ENCODE results near the gene ENSA.
A peak's percentile ranks its signal among the peaks of the same experiment; 100 is the strongest.
"Not testable (repeated sequence)": the region's sequence is repeated elsewhere in the genome, so short reads cannot be mapped to it uniquely, and the experiment has no call there.

The ENSA gene

DNA sequence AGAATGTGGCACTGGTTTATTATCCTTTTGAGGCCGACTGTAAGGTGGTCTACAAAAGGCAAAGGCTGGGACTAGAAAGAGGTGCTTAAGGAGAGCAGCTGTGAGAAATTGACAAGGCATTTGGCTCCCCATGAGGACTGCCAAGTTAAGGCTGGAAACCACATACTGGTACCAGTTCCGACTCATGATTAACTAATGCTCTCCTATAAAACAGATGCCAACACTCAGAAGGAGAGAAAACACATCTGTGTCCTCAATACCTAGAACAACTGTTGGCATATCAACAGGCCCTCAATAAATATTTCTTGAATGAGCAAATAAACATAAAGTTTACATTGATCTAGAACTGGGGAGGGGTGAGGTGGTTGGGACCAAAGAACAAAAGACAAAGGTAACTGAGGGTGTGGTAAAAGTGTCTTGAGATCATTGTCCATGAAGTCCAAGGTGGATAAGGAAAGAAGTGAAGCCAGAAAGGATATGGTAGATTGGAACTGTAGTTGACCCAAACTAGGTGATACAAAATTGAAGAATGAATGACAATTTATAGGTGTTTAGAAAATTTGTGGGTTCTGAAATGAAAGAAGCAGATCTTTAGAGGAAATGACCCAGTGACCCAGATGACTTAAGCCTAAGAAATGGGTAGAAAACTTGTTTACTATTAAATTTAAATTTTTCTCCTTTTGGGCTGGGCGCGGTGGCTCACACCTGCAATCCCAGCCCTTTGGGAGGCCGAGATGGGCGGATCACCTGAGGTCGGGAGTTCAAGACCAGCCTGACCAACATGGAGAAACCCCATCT lies 33.1 kb downstream of the ENSA start:
- intact Hi-C loops (cut with DNase I): no loop called here

DNA sequence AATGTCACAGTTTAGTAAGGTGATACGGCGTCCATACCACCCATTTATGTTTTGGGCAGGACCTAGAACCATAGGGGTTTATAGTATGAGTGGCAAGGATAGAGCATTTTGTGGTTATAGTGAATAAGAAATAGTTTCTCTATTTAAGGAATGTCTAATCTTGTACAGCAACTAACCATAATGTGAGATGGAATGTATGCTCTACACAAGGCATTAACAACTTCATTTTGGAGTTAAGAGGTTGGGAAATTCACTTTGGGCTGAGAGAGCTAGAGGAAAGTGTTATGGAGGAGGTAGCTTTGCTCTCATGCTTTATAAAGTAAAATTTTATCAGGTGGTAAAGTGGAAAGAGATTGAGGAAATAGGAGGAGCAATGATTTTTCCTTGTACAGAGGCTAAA lies 47.0 kb downstream of the ENSA start:
- intact Hi-C loops (cut with DNase I): no loop called here
- no peak for DNase-seq

More for the DNA sequence above, 33.1 kb downstream of the ENSA start:
- DNase-seq: peak in 1 of 10 donors; percentile 8

DNA sequence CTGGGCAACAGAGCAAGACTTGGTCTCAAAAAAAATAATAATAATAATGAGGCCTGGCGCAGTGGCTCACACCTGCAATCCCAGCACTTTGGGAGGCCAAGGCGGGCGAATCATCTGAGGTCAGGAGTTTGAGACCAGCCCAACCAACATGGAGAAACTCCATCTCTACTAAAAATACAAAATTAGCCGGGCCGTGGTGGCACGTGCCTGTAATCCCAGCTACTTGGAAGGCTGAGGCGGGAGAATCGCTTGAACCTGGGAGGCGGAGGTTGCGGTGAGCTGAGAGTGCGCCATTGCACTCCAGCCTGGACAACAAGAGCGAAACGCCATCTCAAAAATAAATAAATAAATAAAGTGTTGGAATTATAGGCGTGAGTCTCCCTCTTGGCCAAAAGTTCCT lies 47.5 kb downstream of the ENSA start:
- peak in 1 of 10 donors; percentile 46 for DNase-seq
- intact Hi-C loops (cut with DNase I): not testable (repeated sequence)

DNA sequence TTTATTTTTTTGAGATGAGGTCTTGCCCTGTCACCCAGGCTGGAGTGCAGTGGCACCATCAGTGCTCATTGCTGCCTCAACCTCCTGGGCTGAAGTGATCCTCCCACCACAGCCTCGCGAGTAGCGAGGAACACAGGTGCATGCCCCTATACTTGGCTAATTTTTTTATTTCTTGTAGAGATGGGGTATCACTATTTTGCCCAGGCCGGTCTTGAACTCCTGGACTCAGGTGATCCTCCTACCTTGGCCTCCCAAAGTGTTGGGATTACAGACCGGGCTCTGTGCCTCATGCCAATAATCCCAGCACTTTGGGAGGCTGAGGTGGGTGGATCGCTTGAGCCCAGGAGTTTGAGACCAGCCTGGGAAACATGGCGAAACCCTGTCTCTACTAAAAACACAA lies 48.0 kb downstream of the ENSA start:
- intact Hi-C loops (cut with DNase I): not testable (repeated sequence)

DNA sequence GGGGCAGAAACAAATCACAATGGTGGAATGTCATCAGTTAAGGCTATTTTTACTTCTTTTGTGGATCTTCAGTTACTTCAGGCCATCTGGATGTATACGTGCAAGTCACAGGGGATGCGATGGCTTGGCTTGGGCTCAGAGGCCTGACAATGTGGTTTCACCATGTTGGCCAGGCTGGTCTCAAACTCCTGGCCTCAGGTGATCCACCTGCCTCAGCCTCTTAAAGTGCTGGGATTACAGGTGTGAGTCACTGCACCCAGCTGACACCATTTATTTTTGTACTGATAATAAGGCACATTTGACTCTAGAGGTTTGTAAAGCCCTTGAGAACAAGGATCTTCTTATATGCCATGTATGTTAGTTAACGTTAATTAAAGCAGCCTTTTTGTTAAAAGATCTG lies 48.4 kb downstream of the ENSA start:
- DNase-seq; intact Hi-C loops (cut with DNase I): not testable (repeated sequence)

More for the DNA sequence above, 48.0 kb downstream of the ENSA start:
- DNase-seq: peak in 1 of 10 donors; percentile 21

DNA sequence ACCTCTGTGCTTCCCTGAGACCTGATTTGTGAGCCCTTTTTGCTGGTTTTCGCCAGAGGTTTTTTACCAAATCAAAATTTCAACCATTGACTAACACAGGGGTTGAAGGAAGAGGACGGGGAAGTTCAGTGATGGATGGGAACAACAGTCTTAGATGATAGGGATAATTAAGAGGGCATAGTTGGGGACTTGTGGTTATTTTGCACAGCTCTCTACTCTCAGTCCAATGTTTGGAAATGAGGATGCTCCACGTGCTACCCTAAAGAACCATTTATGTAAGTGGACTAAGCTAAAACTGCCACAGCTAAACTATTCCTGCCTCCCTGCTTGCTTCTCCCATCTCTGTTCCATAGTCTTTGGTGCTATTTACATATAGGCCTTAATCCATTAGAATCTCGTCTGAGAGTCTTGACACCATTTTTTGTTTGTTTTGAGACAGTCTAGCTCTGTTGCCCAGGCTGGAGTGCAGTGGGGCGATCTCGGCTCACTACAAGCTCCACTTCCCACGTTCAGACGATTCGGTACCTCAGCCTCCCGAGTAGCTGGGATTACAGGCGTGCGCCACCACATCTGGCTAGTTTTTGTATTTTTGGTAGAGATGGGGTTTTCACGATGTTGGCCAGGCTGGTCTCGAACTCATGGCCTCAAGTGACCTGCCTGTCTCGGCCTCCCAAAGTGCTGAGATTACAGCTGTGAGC lies 49.3 kb downstream of the ENSA start:
- intact Hi-C loops (cut with DNase I): loop anchor here (2.0 kb wide), 1 partner anchor 49 kb away; the partner anchor contains the start of gene ENSA
- DNase-seq: peak in 1 of 10 donors; percentile 41

DNA sequence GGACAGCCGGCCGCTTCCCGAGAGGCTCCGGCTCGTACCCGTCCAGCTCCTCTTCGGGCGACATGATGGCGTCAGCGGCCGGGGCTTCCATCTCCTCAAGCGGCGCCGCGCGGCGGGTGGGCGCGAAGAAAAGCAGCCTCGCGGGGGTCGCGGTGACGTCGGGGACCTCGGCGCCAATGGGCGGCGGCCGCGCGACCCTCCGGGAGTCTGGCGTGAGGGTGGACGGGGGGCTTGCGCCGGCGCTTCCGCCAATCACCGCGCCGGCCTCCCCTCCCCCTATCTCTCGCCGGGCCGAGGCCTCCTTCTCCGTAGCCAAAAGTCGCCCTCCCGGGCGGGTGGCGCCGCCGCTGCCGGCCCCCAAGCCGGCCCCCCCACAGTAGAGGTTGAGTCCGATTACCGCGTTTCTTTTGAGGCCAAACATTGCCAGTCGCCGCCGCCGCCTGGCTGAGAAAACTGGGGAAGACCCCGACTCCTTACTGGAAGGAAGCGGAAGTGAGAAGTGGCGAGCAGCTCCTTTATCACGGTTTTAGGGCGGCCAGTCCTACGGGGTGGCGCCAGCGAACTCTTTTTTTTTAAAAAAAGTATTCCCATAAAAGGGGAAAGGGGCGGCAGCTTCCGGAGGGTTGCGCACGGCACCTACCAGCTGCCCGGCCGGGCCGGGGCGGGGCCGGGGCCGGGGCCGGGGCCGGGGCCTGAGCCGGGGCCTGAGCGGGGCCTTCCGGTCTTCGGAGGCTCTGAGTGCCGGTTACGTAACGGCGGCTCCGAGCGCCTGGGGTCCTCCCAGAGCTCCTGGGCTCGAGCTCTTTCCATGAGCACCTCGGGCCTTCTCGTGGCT lies 50.1 kb downstream of the ENSA start, which contains the start of gene MCL1:
Gene MCL1, minus strand, starts transcription at position 501 of the 835 bp plus-strand sequence. Its CDS starts 80 bp downstream, at position 421.
- DNase-seq: peak; percentile 80 to 98 (median 86)
- intact Hi-C loops (cut with DNase I): loop anchor here (2.0 kb wide), 1 partner anchor 49 kb away; the partner anchor contains the start of gene ENSA

DNA sequence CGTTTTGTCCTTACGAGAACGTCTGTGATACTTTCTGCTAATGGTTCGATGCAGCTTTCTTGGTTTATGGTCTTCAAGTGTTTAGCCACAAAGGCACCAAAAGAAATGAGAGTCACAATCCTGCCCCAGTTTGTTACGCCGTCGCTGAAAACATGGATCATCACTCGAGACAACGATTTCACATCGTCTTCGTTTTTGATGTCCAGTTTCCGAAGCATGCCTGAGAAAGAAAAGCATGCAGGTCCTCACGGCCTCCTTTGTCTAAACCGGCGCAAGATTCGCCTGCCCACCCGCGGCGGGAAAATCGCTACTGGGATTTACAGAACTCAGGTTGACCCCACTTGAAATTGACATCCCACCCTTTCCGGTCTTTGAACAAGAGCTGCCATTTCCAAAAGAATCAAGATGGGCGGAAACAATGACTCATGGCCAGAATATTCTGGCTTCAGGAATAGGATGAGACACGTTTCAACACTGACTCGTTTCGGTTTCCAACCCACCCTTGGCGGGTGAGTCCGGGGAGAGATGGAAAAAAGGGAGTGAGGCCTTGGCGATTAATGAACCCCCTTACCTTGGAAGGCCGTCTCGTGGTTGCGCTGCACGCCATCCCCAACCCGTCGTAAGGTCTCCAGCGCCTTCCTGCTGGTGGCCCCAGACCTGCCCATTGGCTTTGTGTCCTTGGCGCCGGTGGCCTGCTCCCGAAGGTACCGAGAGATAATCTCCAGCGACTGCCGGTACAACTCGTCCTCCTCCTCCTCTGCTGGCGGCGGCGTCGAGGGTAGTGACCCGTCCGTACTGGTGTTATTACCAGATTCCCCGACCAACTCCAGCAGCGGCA lies 50.9 kb downstream of the ENSA start:
- DNase-seq: peak in 5 of 10 donors; percentile 23 to 89 (median 37)
- intact Hi-C loops (cut with DNase I): loop anchor here (2.0 kb wide), 1 partner anchor 50 kb away; the partner anchor contains the start of gene ENSA

DNA sequence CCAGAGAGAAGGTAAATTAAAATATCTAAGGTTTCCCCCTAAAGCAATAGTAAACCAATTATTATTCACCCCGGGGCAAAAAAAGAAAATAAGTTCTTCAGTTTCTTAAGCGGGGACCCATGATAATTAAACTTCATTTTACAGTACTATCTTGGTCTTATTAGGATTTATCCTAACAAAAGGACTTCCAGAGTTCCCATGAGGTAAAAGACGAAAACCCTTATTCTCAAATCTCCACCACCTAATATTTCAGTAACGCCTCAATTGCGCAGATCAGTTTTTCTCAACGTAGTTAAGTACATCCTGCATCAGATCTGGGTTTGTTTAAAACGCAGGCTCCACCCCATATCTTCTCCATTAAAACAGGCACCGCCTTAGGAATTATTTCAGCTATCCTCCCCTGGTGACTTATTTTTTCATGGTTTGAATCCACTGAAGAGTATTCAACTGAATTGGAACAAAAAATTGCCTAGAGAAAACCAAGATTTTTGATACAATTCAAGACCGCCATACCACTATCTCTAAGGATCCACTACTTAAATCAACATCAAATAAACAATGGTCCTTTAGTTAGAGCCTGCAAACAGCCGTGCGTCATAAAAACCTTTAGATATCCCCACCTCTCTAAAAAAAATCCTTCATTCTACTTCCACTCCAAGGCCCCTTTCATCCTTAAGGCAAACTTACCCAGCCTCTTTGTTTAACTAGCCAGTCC lies 51.7 kb downstream of the ENSA start:
- intact Hi-C loops (cut with DNase I): loop anchor here (2.0 kb wide), 1 partner anchor 51 kb away; the partner anchor contains the start of gene ENSA
- no peak for DNase-seq

DNA sequence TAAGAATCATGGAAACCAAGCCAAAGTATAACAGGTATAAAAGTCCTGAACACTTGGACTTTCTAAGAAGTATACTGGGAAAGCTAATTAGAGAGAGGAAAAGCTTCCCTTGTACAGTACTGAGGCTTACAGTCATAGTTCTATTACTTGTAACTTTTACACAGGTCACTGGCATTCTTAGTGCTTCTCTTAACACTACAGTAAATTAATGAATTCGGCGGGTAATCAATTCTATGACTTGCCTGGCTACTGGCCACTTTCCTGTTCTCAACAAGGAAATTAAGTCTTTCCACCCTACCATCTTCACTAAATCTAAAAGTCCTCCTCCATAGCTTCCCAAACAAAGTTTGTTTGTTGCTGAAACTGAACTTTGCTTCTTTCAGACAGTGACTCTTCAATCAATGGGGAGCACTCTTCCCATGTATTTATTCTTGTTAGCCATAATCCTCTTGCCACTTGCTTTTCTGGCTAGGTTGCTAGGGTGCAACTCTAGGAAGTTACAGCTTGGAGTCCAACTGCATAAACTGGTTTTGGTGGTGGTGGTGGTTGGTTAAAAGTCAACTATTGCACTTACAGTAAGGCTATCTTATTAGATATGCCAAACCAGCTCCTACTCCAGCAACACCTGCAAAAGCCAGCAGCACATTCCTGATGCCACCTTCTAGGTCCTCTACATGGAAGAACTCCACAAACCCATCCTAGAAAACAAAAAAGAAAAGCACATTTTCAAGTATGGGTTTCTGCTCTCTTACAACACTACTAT lies 52.4 kb downstream of the ENSA start:
- intact Hi-C loops (cut with DNase I): no loop called here
- no peak for DNase-seq

DNA sequence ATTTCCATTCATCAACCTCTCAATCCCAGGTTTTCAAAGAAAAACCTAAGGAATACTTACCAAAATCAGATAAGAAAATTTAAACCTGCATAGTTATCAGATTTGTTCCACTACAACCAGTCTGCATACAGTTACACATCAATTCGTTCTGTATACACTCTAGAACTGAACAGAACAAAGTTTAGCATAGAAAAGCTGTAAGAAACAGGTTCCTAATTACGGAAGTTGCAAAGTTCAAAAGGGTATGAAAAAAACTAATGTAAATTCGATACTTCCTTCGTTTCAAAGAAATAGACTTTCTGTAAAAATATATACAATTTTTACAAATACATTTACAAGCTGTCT lies 53.1 kb downstream of the ENSA start:
- intact Hi-C loops (cut with DNase I): no loop called here
- no peak for DNase-seq

DNA sequence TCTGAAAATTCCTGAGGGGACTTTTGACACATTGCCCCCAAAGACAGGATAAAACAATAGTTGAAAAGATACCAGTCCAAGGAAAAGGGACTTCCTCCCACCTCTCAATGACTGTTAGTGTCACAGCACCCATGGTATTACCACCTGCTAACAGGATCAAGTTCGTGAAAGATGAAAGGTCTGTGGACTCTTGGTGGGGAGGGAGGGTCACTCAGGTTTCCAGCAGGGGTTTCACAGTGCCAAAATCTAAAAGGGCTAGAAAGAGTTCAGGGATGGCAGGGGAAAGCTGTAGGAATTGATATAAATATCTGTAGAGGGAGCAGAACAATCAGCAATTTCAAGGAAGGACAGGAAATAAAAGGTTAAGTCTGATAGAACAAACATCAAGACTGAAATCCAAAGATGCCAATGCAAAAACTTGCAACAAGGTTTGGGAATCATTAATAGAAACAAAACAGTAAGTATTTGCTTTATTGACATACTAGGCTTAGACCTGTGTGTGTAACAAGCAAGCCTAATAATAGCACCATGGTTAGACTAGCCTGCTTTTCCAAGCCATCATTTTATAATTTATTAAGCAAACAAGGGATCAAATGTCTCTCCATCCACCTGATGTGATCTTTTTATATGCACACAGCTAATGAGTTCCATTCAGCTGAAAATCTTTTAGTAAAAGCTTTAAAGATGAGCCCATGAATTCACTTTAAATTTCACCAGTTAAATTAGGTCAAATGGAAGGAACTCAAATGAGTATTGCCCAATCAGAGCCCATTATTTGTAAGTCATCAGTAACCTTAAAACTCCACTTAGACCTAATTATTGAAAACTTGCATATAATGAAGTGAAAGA lies 53.7 kb downstream of the ENSA start:
- DNase-seq: no peak

DNA sequence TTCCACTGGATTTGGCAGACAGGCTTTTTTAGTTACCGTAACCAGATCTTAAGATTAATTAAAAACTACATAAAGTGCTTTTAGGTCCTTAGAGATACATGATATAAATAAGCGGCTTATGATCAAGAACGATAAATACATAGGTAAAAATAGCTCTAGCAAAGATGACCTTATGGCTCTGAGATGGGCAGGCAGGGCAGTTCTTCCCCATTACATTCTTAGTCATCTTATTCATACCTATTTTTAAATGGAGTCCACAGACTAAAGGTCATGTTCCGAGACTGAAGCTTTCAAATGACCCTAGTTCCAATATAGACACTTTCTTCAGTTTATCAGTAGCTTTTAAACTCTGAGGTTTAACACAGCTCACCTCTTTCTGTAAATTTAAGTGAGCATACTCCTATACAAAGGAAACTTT lies 54.3 kb downstream of the ENSA start:
- intact Hi-C loops (cut with DNase I): no loop called here
- no peak for DNase-seq

More for the DNA sequence above, 53.7 kb downstream of the ENSA start:
- intact Hi-C loops (cut with DNase I): no loop called here

DNA sequence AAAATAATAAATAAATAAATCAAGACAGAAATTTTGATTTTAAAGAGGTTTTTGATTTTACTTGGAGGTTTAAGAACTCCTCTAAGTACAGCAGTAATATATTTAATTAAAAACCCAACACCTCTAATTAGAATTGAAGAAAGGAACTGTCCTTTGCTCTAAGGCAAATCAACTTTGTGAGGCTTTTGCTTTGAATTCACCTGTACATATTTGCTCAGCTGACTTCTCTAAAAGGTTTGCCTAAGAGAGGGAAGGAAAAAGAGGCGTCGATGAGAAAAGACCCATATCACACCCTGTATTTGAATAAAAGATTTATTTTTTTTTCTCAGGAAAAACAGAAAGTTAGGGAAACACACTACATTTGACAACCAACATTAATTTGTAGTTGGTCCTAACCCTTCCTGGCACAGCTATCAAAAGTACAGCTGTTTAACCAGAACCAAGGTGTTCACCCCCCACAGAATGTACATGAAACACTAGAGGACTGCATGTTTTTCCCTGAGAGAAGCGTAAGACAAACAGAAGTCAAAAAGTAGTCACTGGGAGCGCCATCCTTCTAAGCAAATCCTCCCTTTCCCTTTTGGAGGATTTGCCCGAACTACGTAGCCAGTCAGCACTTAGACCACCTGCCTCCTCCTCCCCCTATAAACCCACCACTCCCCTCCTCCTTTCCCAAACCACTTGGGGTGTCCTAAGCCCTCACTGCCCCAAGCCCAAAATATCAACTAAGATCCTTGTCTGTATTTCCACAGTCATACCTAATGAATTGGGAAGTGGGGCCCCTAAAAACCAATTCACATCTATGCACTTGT lies 54.9 kb downstream of the ENSA start:
- intact Hi-C loops (cut with DNase I): no loop called here
- no peak for DNase-seq

DNA sequence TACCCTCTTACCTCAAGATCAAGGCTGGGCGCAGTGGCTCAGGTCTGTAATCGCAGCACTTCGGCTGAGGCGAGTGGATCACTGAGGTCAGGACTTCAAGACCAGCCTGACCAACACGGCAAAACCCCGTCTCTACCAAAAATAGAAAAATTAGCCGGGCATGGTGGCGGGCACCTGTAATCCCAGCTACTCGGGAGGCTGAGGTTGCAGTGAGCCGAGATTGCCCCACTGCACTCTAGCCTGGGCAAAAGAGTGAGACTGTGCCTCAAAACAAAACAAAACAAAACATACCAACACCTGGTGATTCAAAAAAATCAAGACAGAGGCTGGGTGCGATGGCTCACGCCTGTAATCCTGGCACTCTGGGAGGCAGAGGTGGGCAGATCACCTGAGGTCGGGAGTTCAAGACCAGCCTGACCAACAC lies 55.8 kb downstream of the ENSA start:
- DNase-seq: peak in 1 of 10 donors; percentile 34
- intact Hi-C loops (cut with DNase I): not testable (repeated sequence)

DNA sequence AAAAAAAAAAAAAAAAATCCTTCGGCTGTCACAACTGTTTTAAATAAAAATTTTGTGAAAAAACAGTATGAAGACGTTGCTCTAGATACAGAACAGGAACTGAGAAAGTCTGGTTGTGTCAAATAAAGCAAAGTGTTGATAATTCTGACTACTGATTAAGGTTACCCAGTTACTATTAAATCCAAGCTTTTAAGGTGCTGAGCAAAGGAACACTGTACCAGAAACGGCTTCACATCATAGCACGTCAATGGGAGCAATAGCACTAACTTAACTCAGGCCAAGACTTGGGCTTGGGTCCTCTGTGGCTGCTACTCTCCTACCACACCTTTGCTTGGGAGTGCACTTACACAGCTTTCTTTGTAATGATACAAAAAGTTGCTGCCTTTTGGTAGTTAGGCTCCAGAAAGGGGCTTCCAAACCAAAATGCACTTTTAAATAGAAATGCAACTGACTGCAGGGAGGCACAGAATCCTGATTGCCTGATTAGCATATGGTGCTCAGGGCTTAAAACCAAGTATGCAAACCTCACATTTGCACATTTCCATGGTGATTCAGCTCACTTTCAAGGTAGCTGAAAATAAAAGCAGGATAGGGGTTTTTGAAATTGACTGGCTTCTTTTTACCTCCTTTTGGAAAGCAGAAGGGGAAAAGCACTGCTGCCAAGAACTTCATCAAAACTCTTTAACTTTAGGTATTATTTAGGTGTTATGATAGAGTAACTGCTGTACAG lies 56.3 kb downstream of the ENSA start:
- no peak for DNase-seq
- intact Hi-C loops (cut with DNase I): no loop called here

Measured in posterior cingulate gyrus (tissue), 11 donors.